A549 (cell line): ENCODE data around the gene ARPC1A. TPM values are rescaled to one million over a fixed set of nuclear protein-coding genes. Genes with fewer than 3 reads are reported as not detected.
A peak's percentile ranks its signal among the peaks of the same experiment; 100 is the strongest.

Source experiments
- ATAC-seq, 2 experiments: fragments of 200-7000 bp in 1 of 2; fragments of >200 bp in 1 of 2; cut with Nextera tagmentation in 1 of 2; cut with Tn5 transposase in 1 of 2; 3 replicates each; pipeline versions ENCODE4 v1.8.0 to v1.9.1; 2018 to 2020; ENCODE audit warnings: mild to moderate bottlenecking in 1 of 2, moderate library complexity in 1 of 2
- CTCF ChIA-PET: fragments of 300-600 bp; sonication (Branson Sonifier 250); formaldehyde crosslinking; extraction: SDS; loops from one replicate; lab custom pipeline; 2021; ENCODE audit warnings: antibody characterized with exemption, inconsistent platforms; lab: Yijun Ruan, JAX
- POLR2A ChIA-PET: fragments of 350-600 bp; formaldehyde crosslinking; extraction: SDS; loops from one replicate; lab custom pipeline; 2021; ENCODE audit warnings: antibody characterized with exemption, inconsistent platforms; lab: Yijun Ruan, JAX
- DNase-seq, 2 experiments: peaks; one replicate each; pipeline versions ENCODE4 v3.0.0 to v3.0.0-alpha.2; 2011 to 2016; ENCODE audit warnings: low read depth in 1 of 2, low spot score in 1 of 2
- FAIRE-seq: peaks from 2 replicates; lab custom pipeline; 2011; peaks lifted over from hg19 to GRCh38; lab: Jason Lieb, UNC
- H3K27ac ChIP-seq, 2 experiments: fragments of >200 bp; sonication (Bioruptor Twin); formaldehyde crosslinking; 3 replicates each; pipeline ENCODE4 v1.5.1; 2016 to 2017
- H3K4me1 ChIP-seq: fragments of >200 bp; sonication (Bioruptor Twin); formaldehyde crosslinking; 3 replicates; pipeline ENCODE4 v1.6.1; 2016
- H3K4me2 ChIP-seq: fragments of >200 bp; sonication (Bioruptor Twin); formaldehyde crosslinking; 3 replicates; pipeline ENCODE4 v1.6.1; 2016
- H3K4me3 ChIP-seq: fragments of >200 bp; sonication (Bioruptor Twin); formaldehyde crosslinking; 3 replicates; pipeline ENCODE4 v1.5.1; 2016
- H3K9me3 ChIP-seq: fragments of >200 bp; sonication (Bioruptor Twin); formaldehyde crosslinking; 3 replicates; pipeline ENCODE4 v1.6.1; 2016
- BHLHE40 ChIP-seq: IDR thresholded peaks from 2 replicates; pipeline ENCODE4 v1.6.1; 2012; ENCODE audit warnings: low read depth, low read length, inconsistent platforms
- CBX2 ChIP-seq: fragments of 200-600 bp; sonication (generic); IDR thresholded peaks from 2 replicates; pipeline ENCODE4 v1.6.1; 2016; ENCODE audit warnings: low read depth, mild to moderate bottlenecking, borderline replicate concordance
- CBX8 ChIP-seq: fragments of 200-600 bp; sonication (generic); IDR thresholded peaks from 2 replicates; pipeline ENCODE4 v1.6.1; 2016
- CHD2 ChIP-seq: fragments of 150-350 bp; IDR thresholded peaks from 2 replicates; pipeline ENCODE4 v1.6.1; 2014; ENCODE audit warnings: low read length; ENCODE audit not compliant: partially characterized antibody
- ESRRA ChIP-seq: fragments of 150-350 bp; IDR thresholded peaks from 2 replicates; pipeline ENCODE4 v1.6.1; 2014; ENCODE audit warnings: mild to moderate bottlenecking, low read length, borderline replicate concordance
- FOSL2 ChIP-seq, 2 experiments: fragments of 450-650 bp in 1 of 2; fragments of >200 bp in 1 of 2; sonication (Bioruptor Twin) in 1 of 2; formaldehyde crosslinking; IDR thresholded peaks; 2 replicates each; pipeline versions ENCODE4 v1.5.0 to v1.6.1; 2016 to 2020; ENCODE audit warnings: mild to moderate bottlenecking in 1 of 2, moderate library complexity in 1 of 2
- GATA3 ChIP-seq: IDR thresholded peaks from 2 replicates; pipeline ENCODE4 v1.6.1; 2012; ENCODE audit warnings: borderline replicate concordance
- HOXB13 ChIP-seq: fragments of 250-450 bp; sonication (Bioruptor Pico); IDR thresholded peaks from 2 replicates; pipeline ENCODE4 v1.5.0; 2020; ENCODE audit warnings: low read depth, mild to moderate bottlenecking, moderate library complexity
- KDM1A ChIP-seq: fragments of 200-600 bp; sonication (generic); IDR thresholded peaks from 2 replicates; pipeline ENCODE4 v1.6.1; 2016; ENCODE audit warnings: low read depth, mild to moderate bottlenecking
- KDM5A ChIP-seq: fragments of 200-600 bp; sonication (generic); IDR thresholded peaks from 2 replicates; pipeline ENCODE4 v1.6.1; 2016; ENCODE audit warnings: antibody characterized with exemption, mild to moderate bottlenecking
- MAFK ChIP-seq: fragments of 450-650 bp; IDR thresholded peaks from 2 replicates; pipeline ENCODE4 v1.6.1; 2014; ENCODE audit not compliant: partially characterized antibody
- MYC ChIP-seq: IDR thresholded peaks from 2 replicates; pipeline ENCODE4 v1.6.1; 2012; ENCODE audit warnings: mild to moderate bottlenecking, inconsistent platforms, low read length, improper control_type of control experiment, borderline replicate concordance
- NPAS2 ChIP-seq: fragments of 250-450 bp; sonication (Bioruptor Pico); IDR thresholded peaks from 2 replicates; pipeline ENCODE4 v1.8.0; 2022; ENCODE audit warnings: mild to moderate bottlenecking, moderate library complexity, borderline replicate concordance
- NR3C1 ChIP-seq: fragments of >200 bp; sonication (Bioruptor Twin); formaldehyde crosslinking; IDR thresholded peaks from 3 replicates; pipeline ENCODE4 v1.6.1; 2017
- PHF8 ChIP-seq: fragments of 200-600 bp; sonication (generic); IDR thresholded peaks from 2 replicates; pipeline ENCODE4 v1.6.1; 2016; ENCODE audit warnings: low read depth, mild to moderate bottlenecking, antibody characterized with exemption, moderate library complexity, borderline replicate concordance
- RAD21 ChIP-seq, 2 experiments: fragments of >200 bp in 1 of 2; sonication (Bioruptor Twin) in 1 of 2; formaldehyde crosslinking in 1 of 2; IDR thresholded peaks in 1 of 2; conservative IDR thresholded peaks in 1 of 2; 2 replicates in 1 of 2; 3 replicates in 1 of 2; pipeline ENCODE4 v1.6.1; 2012 to 2018; ENCODE audit warnings: inconsistent platforms in 1 of 2
- RARB ChIP-seq: fragments of 250-450 bp; sonication (Bioruptor Pico); IDR thresholded peaks from 2 replicates; pipeline ENCODE4 v1.8.0; 2021; ENCODE audit warnings: mild to moderate bottlenecking, moderate library complexity
- SMC3 ChIP-seq: fragments of >200 bp; sonication (Bioruptor Twin); formaldehyde crosslinking; IDR thresholded peaks from 3 replicates; pipeline ENCODE4 v1.6.1; 2018; ENCODE audit warnings: inconsistent platforms
- TFCP2L1 ChIP-seq: fragments of 250-450 bp; sonication (Bioruptor Pico); IDR thresholded peaks from 2 replicates; pipeline ENCODE4 v1.5.0; 2021; ENCODE audit warnings: mild to moderate bottlenecking
- ZFP36 ChIP-seq: fragments of 450-650 bp; IDR thresholded peaks from 2 replicates; pipeline ENCODE4 v1.6.1; 2014; ENCODE audit warnings: borderline replicate concordance; ENCODE audit not compliant: partially characterized antibody
- ZNF302 ChIP-seq: fragments of 250-450 bp; sonication (Bioruptor Pico); IDR thresholded peaks from 2 replicates; pipeline ENCODE4 v1.9.0; 2021; ENCODE audit warnings: inconsistent platforms, mild to moderate bottlenecking, moderate library complexity
- WGBS: methylation state at CpG from one replicate; pipeline ENCODE4 v1.1.6; 2017; ENCODE audit errors: missing lambda C conversion rate; 5-methylcytosine and 5-hydroxymethylcytosine counted together
- polyA plus RNA-seq, 4 experiments: library from polyadenylated mRNA; depleted of rRNA in 3 of 4; stranded (reverse); fragments of >200 nt; fragmentation: RNase III in 1 of 4; extraction: RNeasy Plus Mini Kit Qiagen cat#74134 plus additional on column Dnase treatment in 1 of 4; gene quantifications; 2 replicates in 3 of 4; 3 replicates in 1 of 4; pipeline ENCODE4 v1.2.3, GENCODE V29; 2011 to 2017
- TF ChIP-seq, protein P1 (sequence below): IDR thresholded peaks from 2 replicates; pipeline ENCODE4 v1.6.1; 2012
- TF ChIP-seq, protein P2 (sequence below): fragments of >200 bp; sonication (Bioruptor Twin); formaldehyde crosslinking; IDR thresholded peaks from 3 replicates; pipeline ENCODE4 v1.6.1; 2016
- TF ChIP-seq, protein P3 (sequence below): fragments of 150-350 bp; IDR thresholded peaks from 2 replicates; pipeline ENCODE4 v1.6.1; 2014; ENCODE audit warnings: low read depth, mild to moderate bottlenecking, low read length
- TF ChIP-seq, protein P4 (sequence below): IDR thresholded peaks from 2 replicates; pipeline ENCODE4 v1.6.1; 2012; ENCODE audit warnings: low read depth, borderline replicate concordance
- TF ChIP-seq, protein P5 (sequence below): fragments of 250-450 bp; sonication (Bioruptor Pico); IDR thresholded peaks from 2 replicates; pipeline ENCODE4 v1.5.0; 2021; ENCODE audit warnings: mild to moderate bottlenecking, moderate library complexity, borderline replicate concordance

Gene ARPC1A
- polyA plus RNA-seq, 2 of the 4 experiments (the other 2 are of a cell fraction), result 116 to 120 TPM

DNA sequence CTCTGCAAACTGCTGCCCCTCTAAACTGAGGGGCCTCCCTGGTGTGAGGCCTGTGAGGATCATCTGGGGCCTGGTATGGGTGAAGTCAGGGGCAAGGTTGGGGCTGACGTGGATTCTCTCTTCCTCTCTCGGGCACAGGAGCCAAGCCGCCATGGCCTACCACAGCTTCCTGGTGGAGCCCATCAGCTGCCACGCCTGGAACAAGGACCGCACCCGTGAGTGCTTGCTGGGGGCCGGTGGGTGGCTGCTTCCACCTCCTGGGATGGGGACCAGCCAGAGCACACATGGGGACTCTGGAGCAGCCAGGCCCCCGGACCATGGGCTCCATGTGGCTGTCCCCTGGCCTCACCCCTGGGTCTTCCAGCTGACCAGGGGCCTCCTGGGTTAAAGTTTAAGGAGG is 59.9 kb downstream of the ARPC1A start:
- DNase-seq (no peak), ATAC-seq (no peak), FAIRE-seq (no peak)
- H3K4me2 ChIP-seq, result no peak overlapping the region
- H3K4me1 ChIP-seq, result peaks cover 12% of the 10 kb centered on the region
- H3K9me3 ChIP-seq, result no peaks in the 10 kb centered on the region
- no peak for TF ChIP-seq KDM1A
- TF ChIP-seq PHF8, result no peak
- TF ChIP-seq FOSL2 (IDR thresholded peaks at IDR 0.05), result no peak
- TF ChIP-seq FOSL2 (CRISPR knock-in tag; IDR thresholded peaks at IDR 0.05), result no peak
- TF ChIP-seq SMC3, result no peak
- TF ChIP-seq BHLHE40, result no peak
- ChIA-PET POLR2A (interaction anchor here (0.6 kb wide), 1 partner anchor 71 kb away, joined by 3 read pairs; no protein-coding TSS in a partner anchor), CTCF (interaction anchor here (0.9 to 1.8 kb wide), 3 partner anchors 9 to 14 kb away, joined by 3 to 4 read pairs (median 4); no protein-coding TSS in a partner anchor)
- 89% methylated on average over 6 of the region's 8 CpGs for WGBS
- no peak overlapping the region for H3K4me3 ChIP-seq
- peak overlapping the region in 1 of 2 experiments; percentile 31; a peak in 1 of 6 replicates for H3K27ac ChIP-seq

DNA sequence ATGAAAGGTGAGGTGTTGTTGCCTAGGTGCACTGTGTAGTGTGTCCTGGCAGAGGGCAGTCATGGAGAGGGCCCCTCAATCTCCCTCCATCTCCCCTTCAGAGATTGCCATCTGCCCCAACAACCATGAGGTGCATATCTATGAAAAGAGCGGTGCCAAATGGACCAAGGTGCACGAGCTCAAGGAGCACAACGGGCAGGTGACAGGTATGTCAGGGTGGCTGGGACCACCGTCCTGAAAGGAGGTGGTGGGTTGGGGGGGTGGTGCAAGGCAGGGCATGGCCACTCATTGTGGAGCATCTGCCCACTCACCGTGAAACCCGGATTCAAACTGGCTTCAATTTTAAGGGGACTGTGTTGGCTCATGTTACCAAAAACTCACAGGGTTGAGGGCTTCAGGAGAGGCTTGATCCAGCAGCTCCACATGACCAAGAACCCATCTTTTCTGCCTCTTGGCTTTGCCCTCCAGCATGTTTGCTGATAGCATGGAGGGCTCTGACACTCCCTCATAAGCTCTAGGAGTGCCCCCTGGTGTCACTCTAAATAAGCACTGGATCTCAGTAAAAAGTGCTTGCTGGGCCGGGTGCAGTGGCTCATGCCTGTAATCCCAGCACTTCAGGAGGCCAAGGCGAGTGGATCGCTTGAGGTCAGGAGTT is 61.0 kb downstream of the ARPC1A start:
- DNase-seq (peak in 1 of 2 experiments; percentile 76), FAIRE-seq (no peak), ATAC-seq (peak; percentile 64 to 72)
- Histone ChIP-seq H3K4me2 (no peak overlapping the region), H3K4me3 (no peak overlapping the region), H3K27ac (no peak overlapping the region), H3K4me1 (peaks cover under 1% of the 10 kb centered on the region; the same call in 2 of the 3 replicates), H3K9me3 (no peaks in the 10 kb centered on the region)
- POLR2A ChIA-PET, result interaction anchor here (0.8 to 1.0 kb wide), 2 partner anchors 12 to 13 kb away, joined by 3 to 5 read pairs; no protein-coding TSS in a partner anchor
- WGBS, result 90% methylated on average over 9 of the region's 9 CpGs
- CTCF ChIA-PET, result interaction anchor here (0.7 to 1.5 kb wide), 8 partner anchors 9 to 57 kb away, joined by 3 to 6 read pairs (median 4); no protein-coding TSS in a partner anchor
- TF ChIP-seq NPAS2 (CRISPR knock-in tag) (no peak), KDM5A (no peak), MAFK (no peak), CHD2 (no peak), CBX2 (no peak), RAD21 (conservative IDR thresholded peaks at IDR 0.05 in 1 of 2, IDR thresholded peaks at IDR 0.05 in 1 of 2) (peak; percentile 40 to 63; a peak in 4 of 5 replicates), RARB (CRISPR knock-in tag) (no peak), MYC (no peak), KDM1A (0 out of 2 replicates have a peak, but pooled peaks have one; percentile 12), HOXB13 (CRISPR knock-in tag) (no peak), SMC3 (peak; percentile 32; the same call in 2 of the 3 replicates), TFCP2L1 (CRISPR knock-in tag) (no peak), ZNF302 (CRISPR knock-in tag) (no peak), ESRRA (no peak), GATA3 (no peak), CBX8 (no peak), PHF8 (no peak), ZFP36 (no peak), NR3C1 (no peak)
- TF ChIP-seq, protein P1, sequence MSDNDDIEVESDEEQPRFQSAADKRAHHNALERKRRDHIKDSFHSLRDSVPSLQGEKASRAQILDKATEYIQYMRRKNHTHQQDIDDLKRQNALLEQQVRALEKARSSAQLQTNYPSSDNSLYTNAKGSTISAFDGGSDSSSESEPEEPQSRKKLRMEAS, result peak; percentile 35; the same call in 1 of the 2 replicates
- TF ChIP-seq, protein P2, sequence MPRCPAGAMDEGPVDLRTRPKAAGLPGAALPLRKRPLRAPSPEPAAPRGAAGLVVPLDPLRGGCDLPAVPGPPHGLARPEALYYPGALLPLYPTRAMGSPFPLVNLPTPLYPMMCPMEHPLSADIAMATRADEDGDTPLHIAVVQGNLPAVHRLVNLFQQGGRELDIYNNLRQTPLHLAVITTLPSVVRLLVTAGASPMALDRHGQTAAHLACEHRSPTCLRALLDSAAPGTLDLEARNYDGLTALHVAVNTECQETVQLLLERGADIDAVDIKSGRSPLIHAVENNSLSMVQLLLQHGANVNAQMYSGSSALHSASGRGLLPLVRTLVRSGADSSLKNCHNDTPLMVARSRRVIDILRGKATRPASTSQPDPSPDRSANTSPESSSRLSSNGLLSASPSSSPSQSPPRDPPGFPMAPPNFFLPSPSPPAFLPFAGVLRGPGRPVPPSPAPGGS, result no peak
- TF ChIP-seq, protein P3, sequence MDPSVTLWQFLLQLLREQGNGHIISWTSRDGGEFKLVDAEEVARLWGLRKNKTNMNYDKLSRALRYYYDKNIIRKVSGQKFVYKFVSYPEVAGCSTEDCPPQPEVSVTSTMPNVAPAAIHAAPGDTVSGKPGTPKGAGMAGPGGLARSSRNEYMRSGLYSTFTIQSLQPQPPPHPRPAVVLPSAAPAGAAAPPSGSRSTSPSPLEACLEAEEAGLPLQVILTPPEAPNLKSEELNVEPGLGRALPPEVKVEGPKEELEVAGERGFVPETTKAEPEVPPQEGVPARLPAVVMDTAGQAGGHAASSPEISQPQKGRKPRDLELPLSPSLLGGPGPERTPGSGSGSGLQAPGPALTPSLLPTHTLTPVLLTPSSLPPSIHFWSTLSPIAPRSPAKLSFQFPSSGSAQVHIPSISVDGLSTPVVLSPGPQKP, result no peak
- TF ChIP-seq, protein P4, sequence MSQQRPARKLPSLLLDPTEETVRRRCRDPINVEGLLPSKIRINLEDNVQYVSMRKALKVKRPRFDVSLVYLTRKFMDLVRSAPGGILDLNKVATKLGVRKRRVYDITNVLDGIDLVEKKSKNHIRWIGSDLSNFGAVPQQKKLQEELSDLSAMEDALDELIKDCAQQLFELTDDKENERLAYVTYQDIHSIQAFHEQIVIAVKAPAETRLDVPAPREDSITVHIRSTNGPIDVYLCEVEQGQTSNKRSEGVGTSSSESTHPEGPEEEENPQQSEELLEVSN, result no peak
- TF ChIP-seq, protein P5, sequence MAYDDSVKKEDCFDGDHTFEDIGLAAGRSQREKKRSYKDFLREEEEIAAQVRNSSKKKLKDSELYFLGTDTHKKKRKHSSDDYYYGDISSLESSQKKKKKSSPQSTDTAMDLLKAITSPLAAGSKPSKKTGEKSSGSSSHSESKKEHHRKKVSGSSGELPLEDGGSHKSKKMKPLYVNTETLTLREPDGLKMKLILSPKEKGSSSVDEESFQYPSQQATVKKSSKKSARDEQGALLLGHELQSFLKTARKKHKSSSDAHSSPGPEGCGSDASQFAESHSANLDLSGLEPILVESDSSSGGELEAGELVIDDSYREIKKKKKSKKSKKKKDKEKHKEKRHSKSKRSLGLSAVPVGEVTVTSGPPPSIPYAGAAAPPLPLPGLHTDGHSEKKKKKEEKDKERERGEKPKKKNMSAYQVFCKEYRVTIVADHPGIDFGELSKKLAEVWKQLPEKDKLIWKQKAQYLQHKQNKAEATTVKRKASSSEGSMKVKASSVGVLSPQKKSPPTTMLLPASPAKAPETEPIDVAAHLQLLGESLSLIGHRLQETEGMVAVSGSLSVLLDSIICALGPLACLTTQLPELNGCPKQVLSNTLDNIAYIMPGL (CRISPR knock-in tag), result no peak
